K562 (cell line): ENCODE results near the gene CLK3. TPM values are rescaled to one million over a fixed set of nuclear protein-coding genes. Genes with fewer than 3 reads are reported as not detected.

Experiments
- BCOR ChIP-seq: fragments of 450-650 bp; IDR thresholded peaks from 2 replicates; pipeline ENCODE4 v1.6.1; 2016
- CLOCK ChIP-seq: fragments of 250-450 bp; sonication (Bioruptor Pico); IDR thresholded peaks from 2 replicates; pipeline ENCODE4 v1.4.0; 2020; ENCODE audit warnings: mild to moderate bottlenecking, moderate library complexity, borderline replicate concordance
- CREB5 ChIP-seq: fragments of 250-450 bp; sonication (Bioruptor Pico); IDR thresholded peaks from 2 replicates; pipeline ENCODE4 v1.5.0; 2020; ENCODE audit warnings: mild to moderate bottlenecking
- HSF4 ChIP-seq: fragments of 250-450 bp; sonication (Bioruptor Pico); IDR thresholded peaks from 2 replicates; pipeline ENCODE4 v2.1.2; 2022; ENCODE audit warnings: mild to moderate bottlenecking, moderate library complexity, borderline replicate concordance
- KLF13 ChIP-seq: fragments of 450-650 bp; IDR thresholded peaks from 2 replicates; pipeline ENCODE4 v1.6.1; 2016; ENCODE audit warnings: missing genetic modification characterization, low read depth, mild to moderate bottlenecking, missing compliant biosample characterization, moderate library complexity, borderline replicate concordance
- LEF1 ChIP-seq: fragments of 450-650 bp; IDR thresholded peaks from 2 replicates; pipeline ENCODE4 v1.6.1; 2016; ENCODE audit warnings: mild to moderate bottlenecking
- MCM7 ChIP-seq, 2 experiments: fragments of 450-650 bp; IDR thresholded peaks; 2 replicates each; pipeline ENCODE4 v1.6.1; 2016 to 2018
- MEF2D ChIP-seq: conservative IDR thresholded peaks from 2 replicates; pipeline ENCODE4 v1.6.1; 2016; ENCODE audit warnings: low read depth, missing genetic modification characterization, missing compliant biosample characterization
- PPARD ChIP-seq: fragments of 250-450 bp; sonication (Bioruptor Pico); IDR thresholded peaks from 2 replicates; pipeline ENCODE4 v1.8.0; 2022; ENCODE audit warnings: inconsistent platforms, mild to moderate bottlenecking, moderate library complexity
- SMARCC2 ChIP-seq: fragments of 450-650 bp; IDR thresholded peaks from 2 replicates; pipeline ENCODE4 v1.6.1; 2017; ENCODE audit warnings: antibody characterized with exemption, moderate library complexity, mild to moderate bottlenecking, low read depth
- SREBF2 ChIP-seq: sonication (generic); formaldehyde crosslinking; IDR thresholded peaks from 2 replicates; pipeline ENCODE4 v1.4.0; 2020; ENCODE audit warnings: mild to moderate bottlenecking, missing genetic modification reagents
- ZBTB7A ChIP-seq: IDR thresholded peaks from 2 replicates; pipeline ENCODE4 v1.6.1; 2011; ENCODE audit warnings: low read depth, mild to moderate bottlenecking, low read length, moderate library complexity, borderline replicate concordance; ENCODE audit not compliant: control insufficient read depth
- ZNF507 ChIP-seq: conservative IDR thresholded peaks from 2 replicates; pipeline ENCODE4 v1.6.1; 2017; ENCODE audit warnings: missing genetic modification characterization, missing compliant biosample characterization
- polyA plus RNA-seq, 8 experiments: library from polyadenylated mRNA; depleted of rRNA in 4 of 8; stranded (reverse) in 5 of 8; unstranded in 3 of 8; fragments of >200 nt; fragmentation: Nextera tagmentation in 2 of 8; fragmentation: Illumina TruSeq in 1 of 8; extraction: Ambion mirVana in 2 of 8; extraction: Trizol in 1 of 8; gene quantifications; 2 replicates each; pipeline versions ENCODE4 v1.2.1 to v1.2.3, GENCODE V29; 2011 to 2014; ENCODE audit warnings: inconsistent platforms in 1 of 8, missing spikeins in 1 of 8
- total RNA-seq, 7 experiments: library from RNA; depleted of rRNA in 6 of 7; stranded (reverse); fragments of >200 nt in 6 of 7; fragmentation: Illumina TruSeq in 2 of 7; extraction: Trizol in 2 of 7; gene quantifications; 2 replicates each; pipeline versions ENCODE4 v1.2.1 to v1.2.3, GENCODE V29; 2011 to 2021; ENCODE audit warnings: low replicate concordance in 1 of 7

CLK3 gene
- total and polyA plus RNA-seq, 9 of the 15 experiments (the other 6 are each of a cell fraction or from before 2014, with no cell fraction given): 1.2 to 95.2 (median 51.7) TPM

GRCh38 chr15:74580538-74581350 is 34.9 kb upstream of the CLK3 start (continued):
- TF ChIP-seq SMARCC2: 0 out of 2 replicates have a peak, but pooled peaks have one; percentile 52
- TF ChIP-seq PPARD (CRISPR knock-in tag): no peak
- TF ChIP-seq KLF13 (tag): no peak
- TF ChIP-seq BCOR: 0 out of 2 replicates have a peak, but pooled peaks have one; percentile 11
- no peak for TF ChIP-seq ZNF507 (tag)
- no peak for TF ChIP-seq SREBF2 (CRISPR knock-in tag)
- TF ChIP-seq MEF2D: no peak
- no peak for TF ChIP-seq ZBTB7A
- no peak for TF ChIP-seq LEF1
- no peak for TF ChIP-seq CREB5 (CRISPR knock-in tag)
- no peak for TF ChIP-seq CLOCK (CRISPR knock-in tag)
- no peak for TF ChIP-seq HSF4 (CRISPR knock-in tag)
- no peak for TF ChIP-seq MCM7 (IDR thresholded peaks at IDR 0.05)
